Pancreas (tissue), 10 donors: ENCODE data around the gene MB. TPM values are rescaled to one million over a fixed set of nuclear protein-coding genes. Genes with fewer than 3 reads are reported as not detected.
A peak's percentile ranks its signal among the peaks of the same experiment; 100 is the strongest.

Experiments used
- ATAC-seq, 4 donors: fragments of 200-7000 bp; cut with Tn5 transposase; one replicate each; pipeline versions ENCODE4 v1.8.0 to v1.9.1; 2020; ENCODE audit warnings: mild to moderate bottlenecking in 4 of 4, moderate library complexity in 4 of 4
- DNase-seq, 6 donors: peaks; one replicate each; pipeline ENCODE4 v3.0.0-alpha.2; 2020
- FAIRE-seq: peaks from 2 replicates; lab custom pipeline; 2012; peaks lifted over from hg19 to GRCh38; lab: Jason Lieb, UNC
- H3K27ac ChIP-seq, 4 donors: fragments of 200-600 bp; sonication (generic); 1 replicate in 3 of 4; 2 replicates in 1 of 4; pipeline versions ENCODE4 v1.5.0 to v1.8.0; 2020
- H3K27me3 ChIP-seq, 4 donors: fragments of 200-600 bp; one replicate each; pipeline ENCODE4 v1.8.0; 2021
- H3K36me3 ChIP-seq, 3 donors: fragments of 200-600 bp; sonication (generic) in 1 of 3; one replicate each; pipeline versions ENCODE4 v1.5.0 to v1.8.0; 2020 to 2021
- H3K4me1 ChIP-seq, 3 donors: fragments of 200-600 bp; one replicate each; pipeline ENCODE4 v1.8.0; 2021
- H3K4me3 ChIP-seq, 4 donors: fragments of 200-600 bp; sonication (generic) in 2 of 4; one replicate each; pipeline versions ENCODE4 v1.5.0 to v1.8.0; 2020 to 2021
- H3K9me3 ChIP-seq, 4 donors: fragments of 200-600 bp; one replicate each; pipeline ENCODE4 v1.8.0; 2021
- CTCF ChIP-seq, 4 donors: fragments of 200-600 bp; sonication (generic) in 3 of 4; IDR thresholded peaks; one replicate each; pipeline versions ENCODE4 v1.5.0 to v1.8.0; 2021; ENCODE audit warnings: antibody characterized with exemption in 4 of 4
- WGBS, 2 donors: extraction: QIAGEN DNeasy Blood & Tissue Kit; methylation state at CpG; one replicate each; pipeline ENCODE4 v1.1.7; 2013; 5-methylcytosine and 5-hydroxymethylcytosine counted together
- intact Hi-C, 3 donors: fragments of 100-400 bp; cut with DNase I; formaldehyde crosslinking; loops; one replicate each; pipeline versions ENCODE4 v1.11.1 to v1.14.2; 2022
- polyA plus RNA-seq, 2 donors: library from polyadenylated mRNA; stranded (reverse); fragments of 200-250 nt; gene quantifications; one replicate each; pipeline ENCODE4 v1.2.3, GENCODE V29; 2013
- total RNA-seq, 6 donors: library from RNA; stranded (reverse); fragmentation: NEBNext Ultra II Directional in 4 of 6; extraction: Animal tissue kit (Norgen Biotek cat#: 25700) in 4 of 6; gene quantifications; one replicate each; pipeline versions ENCODE4 v1.2.1 to v1.2.4, GENCODE V29; 2021 to 2023
- donor health status: healthy with polysubstance abuse.
- donor health status: DM: no; HTN: no; CAD: no; lungs with moderate emphysema.
- donor health status: DM: no; HTN: no; CAD: no.
- donor health status: control.
- donor health status: control.
- donor health status: Bipolar disorder and iron deficiency.
- donor health status: DM: yes; HTN: yes; CAD: no.
- donor health status: DM: no; HTN: no; CAD: no.
- donor health status: DM: no; HTN: no; CAD: no.
- donor health status: DM: yes; HTN: yes; CAD: no.

MB gene
- total and polyA plus RNA-seq, 8 donors = 0.46 to 6.6 (median 1.2) TPM; not detected in 2

GRCh38 chr22:35582861-35583670, 34.1 kb downstream of the MB start:
- peak; percentile 77 to 92 (median 88) for TF ChIP-seq CTCF (IDR thresholded peaks at IDR 0.05)
- no peaks in the 10 kb centered on the region for H3K9me3 ChIP-seq

GRCh38 chr22:35582218-35582860, 34.8 kb downstream of the MB start:
- no peaks in the 10 kb centered on the region for H3K27me3 ChIP-seq
- no peak overlapping the region for H3K27ac ChIP-seq
- H3K4me3 ChIP-seq = no peak overlapping the region
- no peak for FAIRE-seq
- no peaks in the 10 kb centered on the region for H3K9me3 ChIP-seq
- TF ChIP-seq CTCF (IDR thresholded peaks at IDR 0.05) = no peak
- no peak for ATAC-seq
- intact Hi-C loops = loop anchor here in 2 of 3 donors (5.0 to 10.0 kb wide), 3 partner anchors 150 to 235 kb away; no protein-coding TSS in a partner anchor
- H3K36me3 ChIP-seq = no peaks in the 10 kb centered on the region
- no peaks in the 10 kb centered on the region for H3K4me1 ChIP-seq
- 69 to 71% methylated on average over 11 of the region's 11 CpGs for WGBS, 2 donors
- no peak for DNase-seq

More at GRCh38 chr22:35582861-35583670, 34.1 kb downstream of the MB start:
- intact Hi-C loops = loop anchor here in 2 of 3 donors (5.0 to 10.0 kb wide), 3 partner anchors 151 to 236 kb away; no protein-coding TSS in a partner anchor
- Histone ChIP-seq H3K4me1 (no peaks in the 10 kb centered on the region), H3K27me3 (no peaks in the 10 kb centered on the region), H3K27ac (no peak overlapping the region), H3K36me3 (no peaks in the 10 kb centered on the region), H3K4me3 (no peak overlapping the region)
- WGBS, 2 donors = 22 to 26% methylated on average over 13 of the region's 13 CpGs
- FAIRE-seq (no peak), DNase-seq (peak in 4 of 6 donors; percentile 45 to 73 (median 54)), ATAC-seq (peak; percentile 81 to 95 (median 90))

DNA sequence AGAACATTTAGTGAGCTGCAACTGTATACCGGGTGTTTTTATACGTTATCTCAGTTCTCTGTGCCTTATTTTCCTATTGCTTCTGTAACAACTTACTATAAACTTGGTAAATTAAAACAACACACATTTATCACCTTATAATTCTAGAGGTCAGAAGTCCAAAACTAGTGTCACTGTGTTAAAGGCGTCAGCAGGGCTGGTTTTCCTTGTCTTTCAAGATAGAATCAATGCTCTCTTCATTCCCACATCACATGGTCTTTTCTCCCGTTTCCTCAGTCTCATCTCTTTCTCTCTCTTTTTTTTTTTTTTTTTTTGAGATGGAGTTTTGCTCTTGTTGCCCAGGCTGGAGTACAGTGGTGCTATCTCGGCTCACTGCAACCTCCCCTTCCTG, 36.1 kb downstream of the MB start:
- H3K27ac ChIP-seq = no peak overlapping the region
- ATAC-seq (no peak), FAIRE-seq (no peak), DNase-seq (no peak)
- H3K27me3 ChIP-seq = no peaks in the 10 kb centered on the region
- intact Hi-C loops = loop anchor here in 2 of 3 donors (5.0 to 10.0 kb wide), 3 partner anchors 149 to 234 kb away; no protein-coding TSS in a partner anchor
- no peaks in the 10 kb centered on the region for H3K4me1 ChIP-seq
- no peak overlapping the region for H3K4me3 ChIP-seq
- WGBS, 2 donors = 72 to 73% methylated on average over 5 of the region's 5 CpGs
- no peaks in the 10 kb centered on the region for H3K36me3 ChIP-seq
- no peaks in the 10 kb centered on the region for H3K9me3 ChIP-seq
- TF ChIP-seq CTCF (IDR thresholded peaks at IDR 0.05) = no peak

GRCh38 chr22:35580351-35581022, 36.6 kb downstream of the MB start:
- DNase-seq (no peak), FAIRE-seq (no peak)

More at GRCh38 chr22:35580351-35581022, 36.6 kb downstream of the MB start:
- H3K27ac ChIP-seq = no peak overlapping the region
- H3K9me3 ChIP-seq = no peaks in the 10 kb centered on the region
- WGBS, 2 donors = 79 to 83% methylated on average over 10 of the region's 10 CpGs
- H3K4me1 ChIP-seq = no peaks in the 10 kb centered on the region
- no peak for TF ChIP-seq CTCF (IDR thresholded peaks at IDR 0.05)
- no peaks in the 10 kb centered on the region for H3K27me3 ChIP-seq
- intact Hi-C loops = loop anchor here in 2 of 3 donors (5.0 to 10.0 kb wide), 3 partner anchors 148 to 233 kb away; no protein-coding TSS in a partner anchor
- no peak overlapping the region for H3K4me3 ChIP-seq
- no peak for ATAC-seq
- no peaks in the 10 kb centered on the region for H3K36me3 ChIP-seq
